ENCODE measurements around the gene TLE5.

DNA sequence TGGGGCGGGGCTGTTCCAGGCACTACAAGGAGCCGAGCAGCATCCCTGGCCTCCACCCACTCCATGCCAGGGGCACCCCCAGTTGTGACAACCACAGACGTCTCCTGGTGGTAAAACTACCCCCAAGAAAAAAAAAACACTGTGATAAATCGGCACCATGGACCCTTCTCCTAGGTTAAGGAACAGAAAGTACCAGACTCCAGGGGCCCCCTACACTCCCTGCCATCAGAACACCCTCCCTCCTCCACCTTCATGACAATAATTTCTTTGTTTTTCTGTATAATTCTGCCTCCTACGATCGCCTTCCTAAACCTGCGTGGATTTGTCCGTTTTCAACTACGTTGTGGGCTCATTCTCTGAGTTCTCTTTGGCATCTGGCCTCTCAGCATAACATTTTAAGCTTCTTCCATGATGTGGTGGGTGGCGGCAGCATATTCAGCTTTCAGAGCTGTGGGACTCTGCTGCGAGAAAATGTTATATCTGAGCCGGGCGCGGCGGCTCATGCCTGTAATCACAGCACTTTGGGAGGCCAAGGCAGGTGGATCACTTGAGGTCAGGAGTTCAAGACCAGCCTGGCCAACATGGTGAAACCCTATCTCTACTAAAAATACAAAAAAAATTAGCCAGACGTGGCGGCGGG lies 41.9 kb downstream of the TLE5 start:
- TF ChIP-seq, protein P1, sequence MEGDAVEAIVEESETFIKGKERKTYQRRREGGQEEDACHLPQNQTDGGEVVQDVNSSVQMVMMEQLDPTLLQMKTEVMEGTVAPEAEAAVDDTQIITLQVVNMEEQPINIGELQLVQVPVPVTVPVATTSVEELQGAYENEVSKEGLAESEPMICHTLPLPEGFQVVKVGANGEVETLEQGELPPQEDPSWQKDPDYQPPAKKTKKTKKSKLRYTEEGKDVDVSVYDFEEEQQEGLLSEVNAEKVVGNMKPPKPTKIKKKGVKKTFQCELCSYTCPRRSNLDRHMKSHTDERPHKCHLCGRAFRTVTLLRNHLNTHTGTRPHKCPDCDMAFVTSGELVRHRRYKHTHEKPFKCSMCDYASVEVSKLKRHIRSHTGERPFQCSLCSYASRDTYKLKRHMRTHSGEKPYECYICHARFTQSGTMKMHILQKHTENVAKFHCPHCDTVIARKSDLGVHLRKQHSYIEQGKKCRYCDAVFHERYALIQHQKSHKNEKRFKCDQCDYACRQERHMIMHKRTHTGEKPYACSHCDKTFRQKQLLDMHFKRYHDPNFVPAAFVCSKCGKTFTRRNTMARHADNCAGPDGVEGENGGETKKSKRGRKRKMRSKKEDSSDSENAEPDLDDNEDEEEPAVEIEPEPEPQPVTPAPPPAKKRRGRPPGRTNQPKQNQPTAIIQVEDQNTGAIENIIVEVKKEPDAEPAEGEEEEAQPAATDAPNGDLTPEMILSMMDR (IDR thresholded peaks at IDR 0.05) = no peak
- TF ChIP-seq ZFX (IDR thresholded peaks at IDR 0.05; ENCODE audit: borderline replicate concordance) = no peak
